CD14-positive monocyte (primary cell): ENCODE measurements around the gene BCR. TPM values are rescaled to one million over a fixed set of nuclear protein-coding genes. Genes with fewer than 3 reads are reported as not detected.
A peak's percentile ranks its signal among the peaks of the same experiment; 100 is the strongest.

Source experiments
- DNase-seq, 3 donors: peaks; one replicate each; pipeline ENCODE4 v3.0.0-alpha.2; 2011 to 2022
- H2AFZ ChIP-seq: 2 replicates; pipeline ENCODE4 v1.6.0; 2012; ENCODE audit warnings: mild to moderate bottlenecking, low read depth, low read length, inconsistent platforms; ENCODE audit not compliant: insufficient read depth, poor library complexity, severe bottlenecking
- H3K27ac ChIP-seq, 2 donors: 1 replicate in 1 of 2; 2 replicates in 1 of 2; pipeline ENCODE4 v1.5.1; 2012 to 2013; ENCODE audit warnings: low read length in 2 of 2, control low read depth in 1 of 2, inconsistent platforms in 1 of 2, low read depth in 1 of 2, mild to moderate bottlenecking in 1 of 2
- H3K27me3 ChIP-seq, 2 donors: one replicate each; pipeline versions ENCODE4 v1.6.0 to v1.6.1; 2011 to 2013; ENCODE audit warnings: low read length in 2 of 2; ENCODE audit not compliant: control insufficient read depth in 2 of 2, insufficient read depth in 2 of 2
- H3K36me3 ChIP-seq, 2 donors: replicated peaks in 1 of 2; 1 replicate in 1 of 2; 2 replicates in 1 of 2; pipeline versions ENCODE4 v1.5.1 to v1.6.1; 2012 to 2013; ENCODE audit warnings: low read length in 2 of 2, control low read depth in 1 of 2, inconsistent platforms in 1 of 2, mild to moderate bottlenecking in 1 of 2; ENCODE audit not compliant: insufficient read depth in 2 of 2, control insufficient read depth in 1 of 2
- H3K4me1 ChIP-seq, 2 donors: 1 replicate in 1 of 2; 2 replicates in 1 of 2; pipeline versions ENCODE4 v1.5.1 to v1.6.1; 2012 to 2013; ENCODE audit warnings: low read length in 2 of 2, control low read depth in 1 of 2, inconsistent platforms in 1 of 2, mild to moderate bottlenecking in 1 of 2, moderate library complexity in 1 of 2; ENCODE audit not compliant: insufficient read depth in 2 of 2, control insufficient read depth in 1 of 2
- H3K4me2 ChIP-seq: replicated peaks from 2 replicates; pipeline ENCODE3; 2012; ENCODE audit warnings: low read length, moderate library complexity, mild to moderate bottlenecking; ENCODE audit not compliant: poor library complexity, severe bottlenecking; ENCODE audit errors: extremely low read depth
- H3K4me3 ChIP-seq, 3 experiments: fragments of 200-600 bp in 1 of 3; sonication (generic) in 1 of 3; replicated peaks in 1 of 3; 1 replicate in 2 of 3; 2 replicates in 1 of 3; pipeline ENCODE4 v1.5.1; 2011 to 2013; ENCODE audit warnings: low read length in 3 of 3, mild to moderate bottlenecking in 3 of 3, control low read depth in 2 of 3, low read depth in 2 of 3, inconsistent platforms in 1 of 3, moderate library complexity in 1 of 3
- H3K79me2 ChIP-seq: 2 replicates; pipeline ENCODE4 v1.6.0; 2012; ENCODE audit warnings: mild to moderate bottlenecking, control low read depth, inconsistent platforms, low read length, moderate library complexity; ENCODE audit not compliant: insufficient read depth
- H3K9ac ChIP-seq: 2 replicates; pipeline ENCODE4 v1.6.0; 2017; ENCODE audit warnings: low read length, mild to moderate bottlenecking; ENCODE audit not compliant: insufficient read depth, poor library complexity, severe bottlenecking
- H3K9me3 ChIP-seq, 2 donors: replicated peaks in 1 of 2; 1 replicate in 1 of 2; 2 replicates in 1 of 2; pipeline versions ENCODE4 v1.5.1 to v1.6.1; 2012 to 2013; ENCODE audit warnings: low read length in 2 of 2, control low read depth in 1 of 2; ENCODE audit not compliant: control insufficient read depth in 1 of 2, insufficient read depth in 1 of 2
- H4K20me1 ChIP-seq: 2 replicates; pipeline ENCODE4 v1.6.0; 2012; ENCODE audit warnings: mild to moderate bottlenecking, low read length, control low read depth, moderate library complexity; ENCODE audit not compliant: insufficient read depth
- H3K27ac Mint-ChIP-seq, 7 donors: one replicate each; pipeline ENCODE4 v1.8.0; 2020; ENCODE audit warnings: mild to moderate bottlenecking in 7 of 7, mixed read lengths in 7 of 7, moderate library complexity in 6 of 7, inconsistent platforms in 2 of 7
- H3K27me3 Mint-ChIP-seq, 3 donors: one replicate each; pipeline ENCODE4 v1.8.0; 2021 to 2022; ENCODE audit warnings: low read depth in 3 of 3, mild to moderate bottlenecking in 3 of 3, mixed read lengths in 3 of 3, moderate library complexity in 3 of 3, inconsistent platforms in 1 of 3
- H3K36me3 Mint-ChIP-seq, 2 donors: one replicate each; pipeline ENCODE4 v1.8.0; 2020; ENCODE audit warnings: mixed read lengths in 2 of 2, inconsistent platforms in 1 of 2, mild to moderate bottlenecking in 1 of 2
- H3K4me1 Mint-ChIP-seq: one replicate; pipeline ENCODE4 v1.8.0; 2020; ENCODE audit warnings: mild to moderate bottlenecking, mixed read lengths
- H3K4me3 Mint-ChIP-seq, 2 donors: one replicate each; pipeline ENCODE4 v1.8.0; 2020; ENCODE audit warnings: mild to moderate bottlenecking in 2 of 2, mixed read lengths in 2 of 2, moderate library complexity in 1 of 2
- H3K9me3 Mint-ChIP-seq, 7 donors: one replicate each; pipeline ENCODE4 v1.8.0; 2020 to 2022; ENCODE audit warnings: mixed read lengths in 7 of 7, mild to moderate bottlenecking in 6 of 7, moderate library complexity in 6 of 7, inconsistent platforms in 2 of 7
- CTCF ChIP-seq: fragments of 200-600 bp; IDR thresholded peaks from one replicate; pipeline ENCODE4 v1.8.0; 2022; ENCODE audit warnings: antibody characterized with exemption, mild to moderate bottlenecking
- WGBS: methylation state at CpG from one replicate; pipeline ENCODE4 v1.1.5; 2013; ENCODE audit warnings: missing lambda C conversion rate; ENCODE audit not compliant: insufficient coverage; 5-methylcytosine and 5-hydroxymethylcytosine counted together
- intact Hi-C, 2 donors: fragments of 100-400 bp; cut with micrococcal nuclease; formaldehyde crosslinking; loops; one replicate each; pipeline versions ENCODE4 v1.15.0 to v1.15.1; 2023
- polyA plus RNA-seq, 3 donors: library from polyadenylated mRNA; depleted of rRNA in 1 of 3; unstranded in 2 of 3; stranded (reverse) in 1 of 3; fragments of 300-500 nt in 2 of 3; fragments of >200 nt in 1 of 3; fragmentation: Illumina TruSeq in 2 of 3; gene quantifications; 1 replicate in 2 of 3; 2 replicates in 1 of 3; pipeline ENCODE4 v1.2.3, GENCODE V29; 2012 to 2021

Gene BCR
- polyA plus RNA-seq, 3 donors, result 0.97 to 20.9 (median 0.97) TPM

GRCh38 chr22:23357053-23357452 is 176.7 kb downstream of the BCR start:
- no peak overlapping the region for H3K4me3 Mint-ChIP-seq
- no peak for DNase-seq

DNA sequence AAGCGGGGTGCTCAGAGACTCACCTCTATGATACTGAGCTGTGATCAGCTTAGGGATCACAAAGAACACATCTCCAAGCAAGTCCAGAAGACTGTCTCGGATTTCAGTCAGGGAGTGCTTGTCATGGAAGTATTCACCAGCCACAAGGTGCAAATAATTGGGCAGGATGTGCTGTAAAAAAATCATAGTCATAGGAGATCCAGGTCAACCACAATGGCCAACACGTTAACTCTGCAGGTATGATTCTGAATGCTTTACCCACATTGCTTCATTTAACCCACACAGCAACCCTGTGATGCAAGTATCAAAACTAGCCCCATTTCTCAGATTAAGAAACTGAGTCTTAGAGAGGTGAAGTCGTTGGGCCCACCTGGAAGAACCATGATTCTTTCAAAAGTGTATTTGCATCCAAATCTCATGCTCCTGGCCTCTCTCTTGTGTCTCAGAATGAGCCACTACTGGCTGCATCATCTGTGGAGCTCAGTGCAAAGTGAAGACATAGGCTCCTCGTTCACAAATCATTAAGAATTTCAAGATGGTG is 179.3 kb downstream of the BCR start:
- Histone ChIP-seq H3K4me2 (no peak overlapping the region), H3K9me3 (no peaks in the 10 kb centered on the region), H3K27ac (no peak overlapping the region), H3K79me2 (no peaks in the 10 kb centered on the region), H3K4me3 (no peak overlapping the region), H2AFZ (no peak overlapping the region), H4K20me1 (no peaks in the 10 kb centered on the region), H3K9ac (no peak overlapping the region), H3K4me1 (no peaks in the 10 kb centered on the region), H3K36me3 (no peaks in the 10 kb centered on the region), H3K27me3 (no peaks in the 10 kb centered on the region)
- WGBS, result 86% methylated on average over 1 of the region's 5 CpGs
- Mint-ChIP-seq H3K9me3 (peaks cover 0 to 2% (median 0%) of the 10 kb centered on the region in 7 donors), H3K4me1 (no peaks in the 10 kb centered on the region), H3K27ac (no peak overlapping the region), H3K36me3 (no peaks in the 10 kb centered on the region), H3K27me3 (no peaks in the 10 kb centered on the region), H3K4me3 (no peak overlapping the region)
- TF ChIP-seq CTCF, result no peak
- intact Hi-C loops, result no loop called here
- no peak for DNase-seq

More at GRCh38 chr22:23357053-23357452, 176.7 kb downstream of the BCR start:
- Histone ChIP-seq H3K4me2 (no peak overlapping the region), H3K27me3 (no peaks in the 10 kb centered on the region), H3K79me2 (no peaks in the 10 kb centered on the region), H4K20me1 (no peaks in the 10 kb centered on the region), H3K4me1 (no peaks in the 10 kb centered on the region), H3K9ac (no peak overlapping the region), H3K9me3 (no peaks in the 10 kb centered on the region), H2AFZ (no peak overlapping the region), H3K4me3 (no peak overlapping the region), H3K36me3 (no peaks in the 10 kb centered on the region), H3K27ac (no peak overlapping the region)
- Mint-ChIP-seq H3K27ac (peak overlapping the region in 1 of 7 donors; percentile 18), H3K36me3 (no peaks in the 10 kb centered on the region), H3K27me3 (peaks cover 0 to 2% (median 0%) of the 10 kb centered on the region in 3 donors), H3K9me3 (no peaks in the 10 kb centered on the region), H3K4me1 (no peaks in the 10 kb centered on the region)
- TF ChIP-seq CTCF, result no peak
- intact Hi-C loops, result no loop called here
- 91% methylated on average over 9 of the region's 14 CpGs for WGBS
